ENCODE data around the gene CANT1. TPM values are rescaled to one million over a fixed set of nuclear protein-coding genes. Genes with fewer than 3 reads are reported as not detected.

Gene CANT1
- total RNA-seq, 1 experiment from 2014 or later, result 62.5 TPM

DNA sequence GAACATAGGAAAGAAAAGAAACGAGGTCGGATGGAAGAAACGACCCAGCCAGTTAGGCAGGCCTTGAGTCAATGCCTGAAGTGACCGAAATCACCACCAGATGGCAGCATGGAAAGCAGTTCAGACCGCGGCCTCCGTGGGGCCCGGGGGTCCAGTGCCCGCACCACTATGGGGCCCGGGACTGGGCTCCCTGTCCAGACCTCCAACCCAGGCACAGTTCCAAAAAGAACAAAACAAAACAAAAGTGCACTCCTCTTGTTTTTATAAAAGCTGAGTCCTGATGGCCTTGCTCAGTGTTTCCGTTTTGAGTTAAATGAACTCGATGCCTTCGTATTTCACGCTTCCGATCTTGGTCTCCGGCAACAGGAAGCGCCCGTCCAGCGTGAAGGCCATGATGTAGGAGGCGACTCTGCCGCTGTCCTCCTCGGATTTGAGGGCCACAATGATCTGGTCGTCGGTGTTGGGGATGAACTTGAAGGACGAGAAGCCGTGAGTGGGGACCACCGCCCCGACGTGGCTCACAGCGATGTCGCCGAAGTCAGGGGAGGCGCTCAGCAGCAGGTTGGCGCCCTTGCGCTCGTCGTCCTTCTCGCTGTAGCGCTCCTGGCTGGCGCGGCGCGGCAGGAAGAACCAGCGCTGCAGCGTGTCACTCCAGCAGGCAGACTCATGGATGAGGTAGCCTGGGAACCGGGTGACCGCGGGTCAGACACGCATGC is 16.2 kb downstream of the CANT1 start:
- no TSS peak for BruUV-seq (replicated peaks)
- Mint-ChIP-seq H3K9me3 (ENCODE audit: unreplicated experiment) (no peaks in the 10 kb centered on the region), H3K4me3 (ENCODE audit: unreplicated experiment) (no peak overlapping the region), H3K27ac (ENCODE audit: low read depth, unreplicated experiment) (no peak overlapping the region), H3K36me3 (ENCODE audit: insufficient read depth, unreplicated experiment) (peaks cover 63% of the 10 kb centered on the region), H3K27me3 (ENCODE audit: insufficient read depth, unreplicated experiment) (no peaks in the 10 kb centered on the region), H3K4me1 (ENCODE audit: insufficient read depth, unreplicated experiment) (no peaks in the 10 kb centered on the region)
- intact Hi-C loops (cut with micrococcal nuclease), result no loop called here
- POLR2A ChIA-PET, result interaction anchor here (0.7 kb wide), 1 partner anchor 157 kb away, joined by 3 read pairs; no protein-coding TSS in a partner anchor
- peak; percentile 81 for TF ChIP-seq CTCF (IDR thresholded peaks at IDR 0.05; ENCODE audit: unreplicated experiment)
- CTCF ChIA-PET, result interaction anchor here (0.6 to 1.3 kb wide), 13 partner anchors 9 to 705 kb away, joined by 3 to 6 read pairs (median 3); no protein-coding TSS in a partner anchor
- DNase-seq (ENCODE audit: unreplicated experiment), result peak; percentile 43

- POLR2A ChIA-PET, result no interaction called here
- DNase-seq (ENCODE audit: unreplicated experiment), result no peak
- no peak for TF ChIP-seq CTCF (IDR thresholded peaks at IDR 0.05; ENCODE audit: unreplicated experiment)
- no peaks in the 10 kb centered on the region for H3K27me3 Mint-ChIP-seq (ENCODE audit: insufficient read depth, unreplicated experiment)
- CTCF ChIA-PET, result interaction anchor here (0.6 to 1.3 kb wide), 11 partner anchors 10 to 305 kb away, joined by 3 to 6 read pairs (median 3); no protein-coding TSS in a partner anchor
- peaks cover 58% of the 10 kb centered on the region for H3K36me3 Mint-ChIP-seq (ENCODE audit: insufficient read depth, unreplicated experiment)
- no peak overlapping the region for H3K4me3 Mint-ChIP-seq (ENCODE audit: unreplicated experiment)
- H3K27ac Mint-ChIP-seq (ENCODE audit: low read depth, unreplicated experiment), result no peak overlapping the region
- intact Hi-C loops (cut with micrococcal nuclease), result no loop called here
- no peaks in the 10 kb centered on the region for H3K4me1 Mint-ChIP-seq (ENCODE audit: insufficient read depth, unreplicated experiment)
- BruUV-seq (replicated peaks), result no TSS peak
- no peaks in the 10 kb centered on the region for H3K9me3 Mint-ChIP-seq (ENCODE audit: unreplicated experiment)
Measured at GRCh38 chr17:78992542-78993212, 16.9 kb downstream of the CANT1 start.

DNA sequence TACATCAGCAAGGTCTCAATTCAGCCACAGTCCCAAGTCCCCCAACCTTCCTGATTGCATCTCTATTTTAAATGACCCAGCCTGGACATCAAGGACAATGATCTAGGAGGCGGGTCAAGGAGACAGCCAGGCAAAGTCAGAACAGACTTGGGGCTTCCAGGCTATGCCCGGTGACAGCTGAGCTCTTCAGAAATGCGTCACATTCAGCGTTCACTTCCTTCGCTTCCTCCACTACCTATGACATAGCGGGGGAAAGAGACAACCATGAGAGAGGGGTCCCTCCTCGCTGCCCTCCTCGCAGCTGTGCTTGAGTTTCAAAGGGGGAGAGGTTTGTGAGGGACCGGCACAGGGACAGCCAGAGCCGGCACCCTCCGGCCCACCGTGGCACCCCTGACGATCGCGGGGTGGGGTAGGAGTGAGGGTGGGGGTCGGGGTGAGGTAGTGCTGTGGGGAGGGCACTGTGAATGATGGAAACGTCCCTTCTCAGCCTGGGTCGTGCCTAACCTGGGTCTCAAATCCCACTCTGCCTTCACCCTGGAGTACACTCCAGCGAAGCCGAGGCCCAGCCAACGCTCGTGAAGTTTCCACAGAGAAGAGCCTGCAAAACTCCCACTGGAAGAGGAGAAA is 17.5 kb downstream of the CANT1 start:
- TF ChIP-seq CTCF (IDR thresholded peaks at IDR 0.05; ENCODE audit: unreplicated experiment), result no peak
- intact Hi-C loops (cut with micrococcal nuclease), result no loop called here
- TSS peak; percentile 22 for BruUV-seq (replicated peaks)
- ChIA-PET CTCF (interaction anchor here (0.6 to 1.1 kb wide), 5 partner anchors 21 to 203 kb away, joined by 3 to 4 read pairs (median 3); no protein-coding TSS in a partner anchor), POLR2A (no interaction called here)
- H3K4me3 Mint-ChIP-seq (ENCODE audit: unreplicated experiment), result no peak overlapping the region
- peaks cover 1% of the 10 kb centered on the region for H3K4me1 Mint-ChIP-seq (ENCODE audit: insufficient read depth, unreplicated experiment)
- H3K9me3 Mint-ChIP-seq (ENCODE audit: unreplicated experiment), result no peaks in the 10 kb centered on the region
- DNase-seq (ENCODE audit: unreplicated experiment), result no peak
- H3K36me3 Mint-ChIP-seq (ENCODE audit: insufficient read depth, unreplicated experiment), result peaks cover 59% of the 10 kb centered on the region
- H3K27ac Mint-ChIP-seq (ENCODE audit: low read depth, unreplicated experiment), result no peak overlapping the region
- H3K27me3 Mint-ChIP-seq (ENCODE audit: insufficient read depth, unreplicated experiment), result no peaks in the 10 kb centered on the region

Measured in MCF 10A (cell line).